H9 (cell line): Measurements from ENCODE around the gene SPP1. TPM values are rescaled to one million over a fixed set of nuclear protein-coding genes. Genes with fewer than 3 reads are reported as not detected.

Experiments used
- DNase-seq: peaks from one replicate; pipeline ENCODE4 v3.0.0-alpha.2; 2017
- H2AFZ ChIP-seq: one replicate; pipeline ENCODE4 v1.6.1; 2013; ENCODE audit warnings: mild to moderate bottlenecking, low read length, control low read depth, moderate library complexity
- H2AK5ac ChIP-seq: 2 replicates; pipeline ENCODE4 v1.6.1; 2013; ENCODE audit warnings: low read length, control low read depth, mixed read lengths; ENCODE audit not compliant: insufficient read length
- H2BK120ac ChIP-seq: one replicate; pipeline ENCODE4 v1.6.1; 2013; ENCODE audit warnings: low read depth, mild to moderate bottlenecking, low read length, control low read depth, inconsistent platforms; ENCODE audit not compliant: poor library complexity, severe bottlenecking
- H2BK12ac ChIP-seq: 2 replicates; pipeline ENCODE4 v1.6.1; 2013; ENCODE audit warnings: low read length, control low read depth, mixed read lengths, low read depth; ENCODE audit not compliant: insufficient read length
- H2BK15ac ChIP-seq: 2 replicates; pipeline ENCODE4 v1.6.1; 2013; ENCODE audit warnings: low read depth, low read length, control low read depth
- H2BK20ac ChIP-seq: one replicate; pipeline ENCODE4 v1.6.1; 2013; ENCODE audit warnings: low read depth, mild to moderate bottlenecking, low read length, control low read depth, inconsistent platforms; ENCODE audit not compliant: poor library complexity, severe bottlenecking
- H2BK5ac ChIP-seq: 2 replicates; pipeline ENCODE4 v1.6.1; 2013; ENCODE audit warnings: low read length, control low read depth, mixed read lengths; ENCODE audit not compliant: insufficient read length
- H3K14ac ChIP-seq: 2 replicates; pipeline ENCODE4 v1.6.1; 2013; ENCODE audit warnings: low read length, control low read depth; ENCODE audit not compliant: insufficient read depth
- H3K18ac ChIP-seq: 2 replicates; pipeline ENCODE4 v1.6.1; 2013; ENCODE audit warnings: low read depth, mild to moderate bottlenecking, mixed read lengths, low read length, control low read depth; ENCODE audit not compliant: insufficient read length
- H3K23ac ChIP-seq: 2 replicates; pipeline ENCODE4 v1.6.1; 2013; ENCODE audit warnings: low read length, control low read depth, mixed read lengths, low read depth; ENCODE audit not compliant: insufficient read length
- H3K23me2 ChIP-seq: 2 replicates; pipeline ENCODE4 v1.6.1; 2013; ENCODE audit warnings: low read depth, mild to moderate bottlenecking, mixed read lengths, low read length, control low read depth; ENCODE audit not compliant: insufficient read length, poor library complexity, severe bottlenecking
- H3K27ac ChIP-seq: 2 replicates; pipeline ENCODE4 v1.5.1; 2013; ENCODE audit warnings: low read length, control low read depth, mixed read lengths, low read depth; ENCODE audit not compliant: insufficient read length
- H3K27me3 ChIP-seq: 2 replicates; pipeline ENCODE4 v1.6.1; 2013; ENCODE audit warnings: low read length, control low read depth, inconsistent platforms; ENCODE audit not compliant: insufficient read depth
- H3K4ac ChIP-seq: 2 replicates; pipeline ENCODE4 v1.6.1; 2013; ENCODE audit warnings: low read depth, mild to moderate bottlenecking, control low read depth, inconsistent platforms, low read length, moderate library complexity
- H3K4me1 ChIP-seq: 2 replicates; pipeline ENCODE4 v1.6.1; 2013; ENCODE audit warnings: low read length, control low read depth, inconsistent platforms; ENCODE audit not compliant: insufficient read depth
- H3K4me2 ChIP-seq: 2 replicates; pipeline ENCODE4 v1.6.1; 2013; ENCODE audit warnings: low read length, control low read depth, mixed read lengths; ENCODE audit not compliant: insufficient read length, insufficient read depth
- H3K56ac ChIP-seq: 2 replicates; pipeline ENCODE4 v1.6.1; 2013; ENCODE audit warnings: low read depth, mild to moderate bottlenecking, mixed read lengths, low read length, control low read depth; ENCODE audit not compliant: insufficient read length
- H3K79me1 ChIP-seq: 2 replicates; pipeline ENCODE4 v1.6.1; 2013; ENCODE audit warnings: low read depth, mild to moderate bottlenecking, moderate library complexity, low read length, control low read depth, inconsistent platforms; ENCODE audit not compliant: insufficient read depth, poor library complexity, severe bottlenecking
- H3K79me2 ChIP-seq: 2 replicates; pipeline ENCODE4 v1.6.1; 2013; ENCODE audit warnings: low read length, control low read depth, inconsistent platforms; ENCODE audit not compliant: insufficient read depth
- H3K9ac ChIP-seq: 2 replicates; pipeline ENCODE4 v1.6.1; 2013; ENCODE audit warnings: low read length, control low read depth, mixed read lengths; ENCODE audit not compliant: insufficient read length; ENCODE audit errors: extremely low read depth
- H3K9me3 ChIP-seq: one replicate; pipeline ENCODE4 v1.6.1; 2013; ENCODE audit warnings: low read depth, low read length, inconsistent platforms; ENCODE audit not compliant: control insufficient read depth
- H3T11ph ChIP-seq: one replicate; pipeline ENCODE4 v1.6.1; 2013; ENCODE audit warnings: mild to moderate bottlenecking, low read length, control low read depth, inconsistent platforms
- H4K20me1 ChIP-seq: one replicate; pipeline ENCODE4 v1.6.1; 2013; ENCODE audit not compliant: control insufficient read depth, insufficient read length, insufficient read depth
- H4K5ac ChIP-seq: 2 replicates; pipeline ENCODE4 v1.6.1; 2013; ENCODE audit warnings: low read depth, mild to moderate bottlenecking, mixed read lengths, low read length, control low read depth; ENCODE audit not compliant: insufficient read length
- H4K8ac ChIP-seq: replicated peaks from 2 replicates; pipeline ENCODE4 v1.6.1; 2013; ENCODE audit warnings: low read length, control low read depth, mixed read lengths, low read depth; ENCODE audit not compliant: insufficient read length
- H4K91ac ChIP-seq: 2 replicates; pipeline ENCODE4 v1.6.1; 2013; ENCODE audit warnings: low read depth, mild to moderate bottlenecking, moderate library complexity, mixed read lengths, low read length, control low read depth; ENCODE audit not compliant: insufficient read length
- H3K27ac Mint-ChIP-seq, 3 experiments: 2 replicates in 2 of 3; 3 replicates in 1 of 3; pipeline ENCODE4 v1.8.0; 2020 to 2021; ENCODE audit warnings: mixed read lengths in 3 of 3, mild to moderate bottlenecking in 1 of 3, moderate library complexity in 1 of 3
- H3K27me3 Mint-ChIP-seq: 2 replicates; pipeline ENCODE4 v1.8.0; 2021; ENCODE audit warnings: low read depth, mild to moderate bottlenecking, moderate library complexity, mixed read lengths
- H3K36me3 Mint-ChIP-seq, 3 experiments: 2 replicates in 2 of 3; 3 replicates in 1 of 3; pipeline ENCODE4 v1.8.0; 2020 to 2021; ENCODE audit warnings: low read depth in 3 of 3, mixed read lengths in 3 of 3; ENCODE audit not compliant: insufficient read depth in 1 of 3
- H3K4me1 Mint-ChIP-seq, 2 experiments: 2 replicates each; pipeline ENCODE4 v1.8.0; 2020; ENCODE audit warnings: mixed read lengths in 2 of 2
- H3K4me3 Mint-ChIP-seq, 2 experiments: 2 replicates in 1 of 2; 3 replicates in 1 of 2; pipeline ENCODE4 v1.8.0; 2020 to 2021; ENCODE audit warnings: mild to moderate bottlenecking in 2 of 2, mixed read lengths in 2 of 2, moderate library complexity in 1 of 2
- H3K9me3 Mint-ChIP-seq, 2 experiments: 2 replicates in 1 of 2; 3 replicates in 1 of 2; pipeline ENCODE4 v1.8.0; 2020; ENCODE audit warnings: mild to moderate bottlenecking in 2 of 2, mixed read lengths in 2 of 2, moderate library complexity in 1 of 2
- WGBS: extraction: QIAGEN DNeasy Blood & Tissue Kit; methylation state at CpG from one replicate; pipeline ENCODE4 v1.1.7; 2013; ENCODE audit warnings: missing lambda C conversion rate, low lambda C conversion rate, mixed read lengths; ENCODE audit not compliant: insufficient read length; ENCODE audit errors: extremely low coverage; 5-methylcytosine and 5-hydroxymethylcytosine counted together
- total RNA-seq: library from RNA; stranded (reverse); gene quantifications from 2 replicates; pipeline ENCODE4 v1.2.1, GENCODE V29; 2021
- TF ChIP-seq, protein P1 (sequence below): fragments of 200-600 bp; sonication (generic); conservative IDR thresholded peaks from 3 replicates; pipeline ENCODE4 v1.8.0; 2021; ENCODE audit warnings: antibody characterized with exemption, mild to moderate bottlenecking

The SPP1 gene
- total RNA-seq, 1 experiment from 2014 or later = 13.2 TPM

DNA sequence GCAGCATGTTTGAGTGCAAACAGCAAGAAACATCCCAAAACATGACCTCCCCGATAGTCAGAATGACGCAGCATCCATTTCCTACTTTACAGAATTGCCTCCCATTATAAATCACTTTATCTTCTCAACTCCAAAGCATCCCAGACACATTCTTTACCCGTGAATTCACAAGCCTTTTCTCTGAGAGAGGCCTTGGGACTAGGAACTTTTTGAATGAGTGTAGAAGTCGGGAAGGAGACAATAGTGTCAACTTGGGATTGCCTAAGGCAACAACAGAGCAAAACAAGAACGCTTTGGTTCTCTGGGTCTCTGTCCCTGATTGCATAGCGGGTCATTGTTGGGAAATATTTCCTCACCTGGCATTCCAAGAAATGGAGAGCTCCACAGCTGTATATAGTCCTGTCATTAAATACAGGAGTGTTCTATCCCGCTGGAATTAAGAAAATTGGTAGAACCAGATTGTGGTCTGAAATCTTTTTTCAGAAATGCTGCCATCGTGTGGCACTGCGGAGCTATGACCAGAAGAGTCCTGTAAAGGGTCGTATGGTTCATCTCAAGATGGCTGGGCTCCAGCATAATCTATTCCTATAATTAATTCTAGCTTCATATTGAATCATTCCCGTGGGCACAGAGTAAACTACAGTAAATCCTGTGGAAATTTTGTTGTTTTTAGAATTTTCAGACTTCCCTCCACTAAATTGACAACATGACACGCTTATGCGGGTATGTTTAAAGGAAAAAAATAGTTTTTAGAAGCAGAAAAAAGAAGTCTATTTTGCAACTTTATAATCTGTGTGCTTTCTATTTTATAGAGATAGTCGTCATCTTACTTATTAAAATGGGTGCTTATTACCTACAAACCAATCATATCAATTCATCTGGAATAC is 2.0 kb upstream of the SPP1 start:
- H3K23ac ChIP-seq = no peak overlapping the region
- H4K8ac ChIP-seq = no peak overlapping the region
- H4K91ac ChIP-seq = no peak overlapping the region
- peak overlapping the region; percentile 40 to 50; a peak in 4 of 5 replicates for H3K4me3 Mint-ChIP-seq
- H3K4me1 ChIP-seq = peaks cover 3% of the 10 kb centered on the region; the same call in 1 of the 2 replicates
- H3K14ac ChIP-seq = no peak overlapping the region
- no peak overlapping the region for H2BK15ac ChIP-seq
- no peaks in the 10 kb centered on the region for H4K20me1 ChIP-seq
- no peak overlapping the region for H3K9ac ChIP-seq
- TF ChIP-seq, protein P1, sequence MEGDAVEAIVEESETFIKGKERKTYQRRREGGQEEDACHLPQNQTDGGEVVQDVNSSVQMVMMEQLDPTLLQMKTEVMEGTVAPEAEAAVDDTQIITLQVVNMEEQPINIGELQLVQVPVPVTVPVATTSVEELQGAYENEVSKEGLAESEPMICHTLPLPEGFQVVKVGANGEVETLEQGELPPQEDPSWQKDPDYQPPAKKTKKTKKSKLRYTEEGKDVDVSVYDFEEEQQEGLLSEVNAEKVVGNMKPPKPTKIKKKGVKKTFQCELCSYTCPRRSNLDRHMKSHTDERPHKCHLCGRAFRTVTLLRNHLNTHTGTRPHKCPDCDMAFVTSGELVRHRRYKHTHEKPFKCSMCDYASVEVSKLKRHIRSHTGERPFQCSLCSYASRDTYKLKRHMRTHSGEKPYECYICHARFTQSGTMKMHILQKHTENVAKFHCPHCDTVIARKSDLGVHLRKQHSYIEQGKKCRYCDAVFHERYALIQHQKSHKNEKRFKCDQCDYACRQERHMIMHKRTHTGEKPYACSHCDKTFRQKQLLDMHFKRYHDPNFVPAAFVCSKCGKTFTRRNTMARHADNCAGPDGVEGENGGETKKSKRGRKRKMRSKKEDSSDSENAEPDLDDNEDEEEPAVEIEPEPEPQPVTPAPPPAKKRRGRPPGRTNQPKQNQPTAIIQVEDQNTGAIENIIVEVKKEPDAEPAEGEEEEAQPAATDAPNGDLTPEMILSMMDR = peak; percentile 93
- no peak overlapping the region for H2AFZ ChIP-seq
- H3K4ac ChIP-seq = no peak overlapping the region
- H3K79me1 ChIP-seq = no peaks in the 10 kb centered on the region
- H4K5ac ChIP-seq = no peak overlapping the region
- peak; percentile 58 for DNase-seq
- no peak overlapping the region for H3K56ac ChIP-seq
- no CpG with 5 or more reads among the region's 14 CpGs for WGBS
- no peaks in the 10 kb centered on the region for H3K9me3 Mint-ChIP-seq
- H2AK5ac ChIP-seq = no peak overlapping the region
- no peak overlapping the region for H3K27ac ChIP-seq
- no peak overlapping the region for H2BK20ac ChIP-seq
- H3K4me2 ChIP-seq = peak overlapping the region; percentile 41
- H3K18ac ChIP-seq = no peak overlapping the region
- no peaks in the 10 kb centered on the region for H3K27me3 ChIP-seq
- no peaks in the 10 kb centered on the region for H3K9me3 ChIP-seq
- no peak overlapping the region for H2BK5ac ChIP-seq
- no peaks in the 10 kb centered on the region; a peak in 1 of 7 replicates for H3K36me3 Mint-ChIP-seq
- H2BK120ac ChIP-seq = no peak overlapping the region
- H3K79me2 ChIP-seq = no peaks in the 10 kb centered on the region
- H3K23me2 ChIP-seq = peaks cover 4% of the 10 kb centered on the region
- peak overlapping the region; percentile 6 to 71 (median 47); a peak in 5 of 7 replicates for H3K27ac Mint-ChIP-seq
- no peak overlapping the region for H2BK12ac ChIP-seq
- peaks cover 33 to 34% of the 10 kb centered on the region in 2 experiments for H3K4me1 Mint-ChIP-seq
- H3T11ph ChIP-seq = no peak overlapping the region
- H3K27me3 Mint-ChIP-seq = no peaks in the 10 kb centered on the region
